Measurements from ENCODE around the gene SORL1-AS1.

The SORL1-AS1 gene

DNA sequence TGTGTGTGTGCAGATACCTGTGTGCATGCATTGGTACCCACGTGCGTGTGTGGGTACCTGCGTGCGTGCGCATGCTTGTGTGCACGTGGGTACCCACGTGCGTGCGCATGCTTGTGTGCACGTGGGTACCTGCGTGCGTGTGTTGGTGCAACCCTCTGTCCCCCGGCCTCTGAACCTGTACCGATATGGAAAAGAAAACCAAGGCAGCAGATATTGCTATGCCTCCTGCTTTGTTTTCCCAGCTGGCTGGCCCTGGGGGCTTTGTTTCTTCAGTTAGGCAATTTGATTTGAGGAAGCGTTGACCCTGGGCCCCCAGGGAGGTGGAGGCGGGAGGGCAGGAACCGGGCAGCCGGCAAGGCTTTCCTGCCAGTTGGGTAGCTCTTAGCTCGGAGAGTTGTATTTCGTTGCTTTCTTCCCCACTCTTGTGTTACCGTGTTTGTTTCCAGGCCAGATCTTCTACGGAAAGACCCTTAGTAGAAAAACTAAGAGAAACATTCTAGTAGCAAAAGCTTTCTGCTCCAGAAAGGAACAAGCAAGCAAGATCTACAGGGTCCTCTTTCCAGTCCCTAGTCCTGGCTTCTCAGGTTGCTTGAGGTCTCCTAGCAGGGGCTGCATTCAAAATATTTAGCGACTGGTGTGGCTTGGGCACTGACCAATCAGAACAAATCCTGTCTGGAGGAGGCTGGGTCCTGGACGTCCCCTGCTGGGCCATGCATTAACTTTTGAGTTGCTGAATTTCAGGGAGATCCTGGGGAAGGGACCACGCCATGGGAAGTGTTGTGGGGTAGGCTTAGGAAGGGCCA lies 26.3 kb upstream of the SORL1-AS1 start:
- Histone ChIP-seq H3K79me2 (ENCODE audit: control insufficient read depth, insufficient read depth, low read length, poor library complexity) (peaks cover 2% of the 10 kb centered on the region), H4K12ac (ENCODE audit: low read depth, low read length) (no peak overlapping the region), H3K4me2 (ENCODE audit: low read length) (peak overlapping the region; percentile 11), H4K8ac (ENCODE audit: low read depth, low read length) (no peak overlapping the region), H2BK5ac (ENCODE audit: low read depth, low read length, poor library complexity) (no peak overlapping the region), H3K23ac (ENCODE audit: low read length) (peak overlapping the region; percentile 43), H2BK120ac (ENCODE audit: insufficient read depth, low read length, poor library complexity) (no peak overlapping the region), H3K4me3 (ENCODE audit: low read depth, low read length) (peak overlapping the region; percentile 40), H2AK5ac (ENCODE audit: low read length) (no peak overlapping the region), H3K9ac (ENCODE audit: low read length) (no peak overlapping the region), H3K36me3 (ENCODE audit: control insufficient read depth in 1 of 2, insufficient read depth in 2 of 2, low read length in 2 of 2) (no peaks in the 10 kb centered on the region), H3K18ac (ENCODE audit: low read length) (no peak overlapping the region), H3K9me3 (ENCODE audit: insufficient read depth, low read depth, low read length) (peaks cover 4% of the 10 kb centered on the region), H3K27ac (ENCODE audit: low read depth, low read length) (no peak overlapping the region), H3K4ac (ENCODE audit: low read depth, low read length) (no peak overlapping the region), H2BK12ac (ENCODE audit: low read length) (no peak overlapping the region), H3K4me1 (ENCODE audit: control insufficient read depth in 1 of 2, insufficient read depth in 2 of 2, low read length in 2 of 2) (peaks cover 25 to 29% of the 10 kb centered on the region in 2 experiments), H2AFZ (ENCODE audit: insufficient read depth, low read length, poor library complexity) (no peak overlapping the region), H3K14ac (ENCODE audit: low read length) (no peak overlapping the region), H3K79me1 (ENCODE audit: low read length) (peaks cover 9% of the 10 kb centered on the region), H4K91ac (ENCODE audit: low read depth, low read length) (peak overlapping the region; percentile 21), H3K27me3 (ENCODE audit: insufficient read depth, low read length) (no peaks in the 10 kb centered on the region)
- WGBS (ENCODE audit: extremely low coverage, insufficient coverage, insufficient read length) = no CpG with 5 or more reads among the region's 25 CpGs
- no peak for DNase-seq

DNA sequence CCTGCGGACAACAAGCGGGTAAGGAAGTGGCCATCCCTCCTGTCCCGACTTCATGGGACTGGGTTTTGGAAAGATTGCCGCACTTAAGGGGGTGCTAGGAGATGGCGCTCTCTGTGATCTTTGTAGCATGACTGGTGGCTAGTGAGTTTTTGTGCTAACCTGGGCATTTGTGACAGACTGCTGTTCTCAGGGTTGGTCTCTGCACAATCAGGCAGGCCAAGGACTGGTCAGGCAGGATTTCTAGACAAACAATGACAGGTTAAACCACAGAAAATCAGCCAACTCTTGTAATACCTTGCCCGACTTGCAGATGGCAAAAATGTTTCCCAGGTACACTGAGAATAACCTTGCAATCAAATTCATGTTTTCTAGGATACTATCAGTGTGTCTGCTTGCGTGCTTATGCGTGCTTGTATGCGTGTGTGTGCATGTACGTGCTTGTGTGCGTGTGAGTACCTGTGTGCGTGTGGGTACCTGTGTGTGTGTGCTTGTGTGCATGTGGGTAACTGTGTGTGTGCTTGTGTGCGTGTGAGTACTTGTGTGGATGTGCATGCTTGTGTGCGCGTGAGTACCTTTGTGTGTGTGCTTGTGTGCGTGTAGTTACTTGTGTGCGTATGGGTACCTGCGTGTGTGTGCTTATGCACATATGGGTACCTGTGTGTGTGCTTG lies 25.6 kb upstream of the SORL1-AS1 start:
- Histone ChIP-seq H3K14ac (ENCODE audit: low read length) (no peak overlapping the region), H3K79me2 (ENCODE audit: control insufficient read depth, insufficient read depth, low read length, poor library complexity) (peaks cover 2% of the 10 kb centered on the region), H2AFZ (ENCODE audit: insufficient read depth, low read length, poor library complexity) (no peak overlapping the region), H3K4me1 (ENCODE audit: control insufficient read depth in 1 of 2, insufficient read depth in 2 of 2, low read length in 2 of 2) (peaks cover 25 to 29% of the 10 kb centered on the region in 2 experiments), H3K9ac (ENCODE audit: low read length) (no peak overlapping the region), H3K27me3 (ENCODE audit: insufficient read depth, low read length) (no peaks in the 10 kb centered on the region), H4K8ac (ENCODE audit: low read depth, low read length) (no peak overlapping the region), H2BK120ac (ENCODE audit: insufficient read depth, low read length, poor library complexity) (no peak overlapping the region), H2BK5ac (ENCODE audit: low read depth, low read length, poor library complexity) (no peak overlapping the region), H3K4me3 (ENCODE audit: low read depth, low read length) (peak overlapping the region; percentile 40), H3K9me3 (ENCODE audit: insufficient read depth, low read depth, low read length) (peaks cover 4% of the 10 kb centered on the region), H3K4ac (ENCODE audit: low read depth, low read length) (no peak overlapping the region), H4K91ac (ENCODE audit: low read depth, low read length) (no peak overlapping the region), H2AK5ac (ENCODE audit: low read length) (no peak overlapping the region), H3K4me2 (ENCODE audit: low read length) (peak overlapping the region; percentile 11), H2BK12ac (ENCODE audit: low read length) (peak overlapping the region; percentile 58), H3K36me3 (ENCODE audit: control insufficient read depth in 1 of 2, insufficient read depth in 2 of 2, low read length in 2 of 2) (no peaks in the 10 kb centered on the region), H3K27ac (ENCODE audit: low read depth, low read length) (no peak overlapping the region), H3K18ac (ENCODE audit: low read length) (no peak overlapping the region), H3K23ac (ENCODE audit: low read length) (peak overlapping the region; percentile 43), H4K12ac (ENCODE audit: low read depth, low read length) (no peak overlapping the region), H3K79me1 (ENCODE audit: low read length) (peaks cover 9% of the 10 kb centered on the region)
- no CpG with 5 or more reads among the region's 18 CpGs for WGBS (ENCODE audit: extremely low coverage, insufficient coverage, insufficient read length)
- no peak for DNase-seq

DNA sequence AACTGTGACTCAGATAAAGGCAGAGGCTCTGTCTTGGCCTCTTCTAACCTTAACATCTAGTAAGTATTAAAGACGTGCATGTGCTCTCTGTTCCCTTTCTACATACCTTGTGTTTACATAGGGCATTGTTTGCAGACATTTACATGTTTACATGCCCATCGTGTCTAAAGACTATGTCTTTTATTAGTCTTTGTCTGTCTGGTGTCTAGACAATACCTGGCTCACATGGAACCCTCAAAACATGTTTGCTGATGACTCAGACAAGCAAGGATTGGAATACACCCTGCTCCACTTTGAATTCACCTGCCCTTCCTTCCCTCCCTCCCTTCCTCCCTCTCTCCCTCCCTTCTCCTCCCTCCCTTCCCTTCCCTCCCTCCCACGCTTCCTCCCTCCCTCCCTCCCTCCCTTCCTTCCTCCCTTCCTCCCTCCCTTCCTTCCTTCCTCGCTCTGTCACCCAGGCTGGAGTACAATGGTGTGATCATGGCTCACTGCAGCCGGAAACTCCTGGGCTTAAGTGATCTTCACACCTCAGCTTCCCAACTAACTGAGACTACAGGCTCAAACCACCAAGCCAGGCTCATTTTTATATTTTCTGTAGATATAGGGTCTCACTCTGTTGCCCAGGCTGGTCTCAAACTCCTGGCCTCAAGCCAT lies 23.7 kb upstream of the SORL1-AS1 start:
- H2BK12ac ChIP-seq (ENCODE audit: low read length) = no peak overlapping the region
- no peak overlapping the region for H3K4me2 ChIP-seq (ENCODE audit: low read length)
- peaks cover 1% of the 10 kb centered on the region for H3K79me1 ChIP-seq (ENCODE audit: low read length)
- H3K27me3 ChIP-seq (ENCODE audit: insufficient read depth, low read length) = no peaks in the 10 kb centered on the region
- no peaks in the 10 kb centered on the region for H3K36me3 ChIP-seq (ENCODE audit: control insufficient read depth in 1 of 2, insufficient read depth in 2 of 2, low read length in 2 of 2)
- DNase-seq = no peak
- WGBS (ENCODE audit: extremely low coverage, insufficient coverage, insufficient read length) = no CpG with 5 or more reads among the region's 5 CpGs
- peaks cover 15 to 17% of the 10 kb centered on the region in 2 experiments for H3K4me1 ChIP-seq (ENCODE audit: control insufficient read depth in 1 of 2, insufficient read depth in 2 of 2, low read length in 2 of 2)
- H3K79me2 ChIP-seq (ENCODE audit: control insufficient read depth, insufficient read depth, low read length, poor library complexity) = no peaks in the 10 kb centered on the region
- H4K91ac ChIP-seq (ENCODE audit: low read depth, low read length) = no peak overlapping the region
- no peak overlapping the region for H4K12ac ChIP-seq (ENCODE audit: low read depth, low read length)
- H2BK120ac ChIP-seq (ENCODE audit: insufficient read depth, low read length, poor library complexity) = no peak overlapping the region
- no peak overlapping the region for H2AFZ ChIP-seq (ENCODE audit: insufficient read depth, low read length, poor library complexity)
- H3K4ac ChIP-seq (ENCODE audit: low read depth, low read length) = no peak overlapping the region
- no peak overlapping the region for H2BK5ac ChIP-seq (ENCODE audit: low read depth, low read length, poor library complexity)
- no peak overlapping the region for H3K14ac ChIP-seq (ENCODE audit: low read length)
- H2AK5ac ChIP-seq (ENCODE audit: low read length) = no peak overlapping the region
- peaks cover 4% of the 10 kb centered on the region for H3K9me3 ChIP-seq (ENCODE audit: insufficient read depth, low read depth, low read length)
- no peak overlapping the region for H3K4me3 ChIP-seq (ENCODE audit: low read depth, low read length)
- no peak overlapping the region for H3K23ac ChIP-seq (ENCODE audit: low read length)
- H3K27ac ChIP-seq (ENCODE audit: low read depth, low read length) = no peak overlapping the region
- H3K18ac ChIP-seq (ENCODE audit: low read length) = no peak overlapping the region
- no peak overlapping the region for H3K9ac ChIP-seq (ENCODE audit: low read length)
- no peak overlapping the region for H4K8ac ChIP-seq (ENCODE audit: low read depth, low read length)

DNA sequence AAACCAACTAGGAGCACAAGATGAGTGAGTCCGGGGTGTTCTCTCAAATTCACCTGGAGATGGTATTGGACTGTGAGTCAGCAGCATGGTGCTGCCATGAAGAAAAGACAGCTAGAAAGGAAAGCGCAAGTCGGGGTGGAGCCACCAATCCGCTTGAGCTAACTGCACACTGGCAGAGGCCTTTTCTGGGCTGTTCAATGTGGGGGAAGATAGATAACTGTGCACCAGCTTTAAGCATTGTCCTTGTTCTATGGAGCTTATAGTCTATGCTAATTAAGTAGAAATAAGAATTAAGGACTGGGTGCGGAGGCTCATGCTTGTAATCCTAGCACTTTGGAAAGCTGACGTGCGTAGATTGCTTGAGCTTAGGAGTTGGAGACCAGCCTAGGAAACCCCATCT lies 21.9 kb upstream of the SORL1-AS1 start:
- no peak overlapping the region for H3K23ac ChIP-seq (ENCODE audit: low read length)
- H3K14ac ChIP-seq (ENCODE audit: low read length) = no peak overlapping the region
- peaks cover 15 to 17% of the 10 kb centered on the region in 2 experiments for H3K4me1 ChIP-seq (ENCODE audit: control insufficient read depth in 1 of 2, insufficient read depth in 2 of 2, low read length in 2 of 2)
- WGBS (ENCODE audit: extremely low coverage, insufficient coverage, insufficient read length) = no CpG with 5 or more reads among the region's 7 CpGs
- H2BK12ac ChIP-seq (ENCODE audit: low read length) = no peak overlapping the region
- H3K9ac ChIP-seq (ENCODE audit: low read length) = no peak overlapping the region
- no peak overlapping the region for H2BK120ac ChIP-seq (ENCODE audit: insufficient read depth, low read length, poor library complexity)
- no peak overlapping the region for H2AFZ ChIP-seq (ENCODE audit: insufficient read depth, low read length, poor library complexity)
- no peak for DNase-seq
- H4K91ac ChIP-seq (ENCODE audit: low read depth, low read length) = no peak overlapping the region
- H3K4ac ChIP-seq (ENCODE audit: low read depth, low read length) = no peak overlapping the region
- no peak overlapping the region for H2AK5ac ChIP-seq (ENCODE audit: low read length)
- H3K9me3 ChIP-seq (ENCODE audit: insufficient read depth, low read depth, low read length) = peaks cover 4% of the 10 kb centered on the region
- H3K27ac ChIP-seq (ENCODE audit: low read depth, low read length) = no peak overlapping the region
- no peak overlapping the region for H3K4me2 ChIP-seq (ENCODE audit: low read length)
- H4K12ac ChIP-seq (ENCODE audit: low read depth, low read length) = no peak overlapping the region
- no peak overlapping the region for H3K18ac ChIP-seq (ENCODE audit: low read length)
- no peaks in the 10 kb centered on the region for H3K36me3 ChIP-seq (ENCODE audit: control insufficient read depth in 1 of 2, insufficient read depth in 2 of 2, low read length in 2 of 2)
- H3K79me2 ChIP-seq (ENCODE audit: control insufficient read depth, insufficient read depth, low read length, poor library complexity) = no peaks in the 10 kb centered on the region
- no peak overlapping the region for H2BK5ac ChIP-seq (ENCODE audit: low read depth, low read length, poor library complexity)
- no peaks in the 10 kb centered on the region for H3K27me3 ChIP-seq (ENCODE audit: insufficient read depth, low read length)
- no peak overlapping the region for H3K4me3 ChIP-seq (ENCODE audit: low read depth, low read length)
- H3K79me1 ChIP-seq (ENCODE audit: low read length) = peaks cover 1% of the 10 kb centered on the region
- H4K8ac ChIP-seq (ENCODE audit: low read depth, low read length) = no peak overlapping the region

Data from trophoblast cell (in vitro differentiated cells and primary cell).